Activated B cell treated with CpG ODN at 0.5 μM for 24 hours (primary cell): ENCODE data around the gene ECSIT. TPM values are rescaled to one million over a fixed set of nuclear protein-coding genes. Genes with fewer than 3 reads are reported as not detected.

Source experiments
- ATAC-seq: fragments of 200-7000 bp; cut with Tn5 transposase; one replicate; pipeline ENCODE4 v1.10.0; 2021; ENCODE audit warnings: low read depth, mild to moderate bottlenecking, moderate library complexity
- CTCF ChIA-PET: fragments of 350-600 bp; sonication (Branson Sonifier 250); formaldehyde crosslinking; loops from one replicate; lab custom pipeline; 2021; ENCODE audit warnings: antibody characterized with exemption; lab: Charles Lee
- POLR2A ChIA-PET: fragments of 350-600 bp; sonication (Branson Sonifier 250); formaldehyde crosslinking; loops from one replicate; lab custom pipeline; 2021; ENCODE audit warnings: antibody characterized with exemption; lab: Charles Lee
- DNase-seq: peaks from one replicate; pipeline ENCODE4 v3.0.0; 2022
- H3K27ac Mint-ChIP-seq: one replicate; pipeline ENCODE4 v1.8.0; 2020; ENCODE audit warnings: mixed read lengths
- H3K27me3 Mint-ChIP-seq: one replicate; pipeline ENCODE4 v1.8.0; 2021; ENCODE audit warnings: mixed read lengths
- H3K36me3 Mint-ChIP-seq: one replicate; pipeline ENCODE4 v1.8.0; 2021; ENCODE audit warnings: low read depth, mixed read lengths
- H3K4me1 Mint-ChIP-seq: one replicate; pipeline ENCODE4 v1.8.0; 2021; ENCODE audit warnings: mixed read lengths
- H3K4me3 Mint-ChIP-seq: one replicate; pipeline ENCODE4 v1.8.0; 2020; ENCODE audit warnings: mild to moderate bottlenecking, mixed read lengths
- H3K9me3 Mint-ChIP-seq: one replicate; pipeline ENCODE4 v1.8.0; 2020; ENCODE audit warnings: mixed read lengths
- intact Hi-C: fragments of 100-400 bp; cut with micrococcal nuclease; formaldehyde crosslinking; loops from one replicate; pipeline ENCODE4 v1.15.1; 2024
- total RNA-seq: library from RNA; stranded (reverse); gene quantifications from 2 replicates; pipeline ENCODE4 v1.2.3, GENCODE V29; 2022
- TF ChIP-seq, protein P1 (sequence below): fragments of 200-600 bp; IDR thresholded peaks from one replicate; pipeline ENCODE4 v1.8.0; 2022; ENCODE audit warnings: antibody characterized with exemption, mild to moderate bottlenecking

The ECSIT gene
- total RNA-seq, 1 donor from 2014 or later = 54.2 TPM

- Mint-ChIP-seq H3K4me1 (peaks cover 2% of the 10 kb centered on the region), H3K36me3 (peaks cover 30% of the 10 kb centered on the region), H3K9me3 (no peaks in the 10 kb centered on the region), H3K27ac (no peak overlapping the region), H3K4me3 (no peak overlapping the region), H3K27me3 (no peaks in the 10 kb centered on the region)
- CTCF ChIA-PET = no interaction called here
- intact Hi-C loops = no loop called here
- DNase-seq (no peak), ATAC-seq (no peak)
- POLR2A ChIA-PET = interaction anchor here (0.5 kb wide), 1 partner anchor 80 kb away, joined by 5 read pairs; no protein-coding TSS in a partner anchor
- TF ChIP-seq, protein P1, sequence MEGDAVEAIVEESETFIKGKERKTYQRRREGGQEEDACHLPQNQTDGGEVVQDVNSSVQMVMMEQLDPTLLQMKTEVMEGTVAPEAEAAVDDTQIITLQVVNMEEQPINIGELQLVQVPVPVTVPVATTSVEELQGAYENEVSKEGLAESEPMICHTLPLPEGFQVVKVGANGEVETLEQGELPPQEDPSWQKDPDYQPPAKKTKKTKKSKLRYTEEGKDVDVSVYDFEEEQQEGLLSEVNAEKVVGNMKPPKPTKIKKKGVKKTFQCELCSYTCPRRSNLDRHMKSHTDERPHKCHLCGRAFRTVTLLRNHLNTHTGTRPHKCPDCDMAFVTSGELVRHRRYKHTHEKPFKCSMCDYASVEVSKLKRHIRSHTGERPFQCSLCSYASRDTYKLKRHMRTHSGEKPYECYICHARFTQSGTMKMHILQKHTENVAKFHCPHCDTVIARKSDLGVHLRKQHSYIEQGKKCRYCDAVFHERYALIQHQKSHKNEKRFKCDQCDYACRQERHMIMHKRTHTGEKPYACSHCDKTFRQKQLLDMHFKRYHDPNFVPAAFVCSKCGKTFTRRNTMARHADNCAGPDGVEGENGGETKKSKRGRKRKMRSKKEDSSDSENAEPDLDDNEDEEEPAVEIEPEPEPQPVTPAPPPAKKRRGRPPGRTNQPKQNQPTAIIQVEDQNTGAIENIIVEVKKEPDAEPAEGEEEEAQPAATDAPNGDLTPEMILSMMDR = no peak
Observed at GRCh38 chr19:11489378-11489777, 39.6 kb downstream of the ECSIT start.

- ATAC-seq = no peak
- TF ChIP-seq, protein P1 = no peak
- peaks cover 10% of the 10 kb centered on the region for H3K4me1 Mint-ChIP-seq
- intact Hi-C loops = no loop called here
- ChIA-PET CTCF (no interaction called here), POLR2A (no interaction called here)
- H3K9me3 Mint-ChIP-seq = no peaks in the 10 kb centered on the region
- H3K27me3 Mint-ChIP-seq = peaks cover 5% of the 10 kb centered on the region
- no peak overlapping the region for H3K4me3 Mint-ChIP-seq
- DNase-seq = no peak
- no peak overlapping the region for H3K27ac Mint-ChIP-seq
- peaks cover 30% of the 10 kb centered on the region for H3K36me3 Mint-ChIP-seq
Observed at GRCh38 chr19:11486661-11487503, 42.1 kb downstream of the ECSIT start.

DNA sequence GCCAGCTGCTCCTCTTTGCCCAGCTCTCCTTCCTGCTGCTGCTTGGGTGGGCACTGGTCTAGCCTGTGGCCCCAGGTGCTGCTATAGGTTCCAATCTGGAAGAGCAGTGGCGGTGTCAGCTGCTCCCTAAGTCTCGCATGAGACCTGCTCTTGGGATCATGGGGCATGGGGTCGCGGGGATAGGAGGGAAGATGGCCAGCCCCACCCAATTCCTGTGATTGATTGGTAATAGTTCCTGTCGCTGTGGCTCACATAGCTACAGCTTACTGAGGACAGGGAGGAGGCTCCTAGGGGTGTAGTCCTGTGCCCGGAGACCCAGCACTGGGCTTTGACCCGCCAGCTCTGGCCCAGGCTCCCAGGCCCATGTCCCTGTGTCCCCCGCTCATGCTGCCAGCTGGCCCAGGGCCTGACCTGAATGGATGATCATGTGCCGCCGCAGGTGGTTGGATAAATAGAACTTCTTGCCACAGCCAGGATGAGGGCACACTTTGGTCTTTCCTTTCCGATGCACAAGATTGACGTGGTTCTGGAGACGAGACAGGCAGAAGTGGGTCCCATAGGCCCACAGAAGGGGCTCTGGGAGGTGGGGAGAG, 43.6 kb downstream of the ECSIT start:
- ATAC-seq = no peak
- POLR2A ChIA-PET = no interaction called here
- peaks cover 13% of the 10 kb centered on the region for H3K27me3 Mint-ChIP-seq
- H3K9me3 Mint-ChIP-seq = no peaks in the 10 kb centered on the region
- H3K4me1 Mint-ChIP-seq = peaks cover 19% of the 10 kb centered on the region
- peaks cover 19% of the 10 kb centered on the region for H3K36me3 Mint-ChIP-seq
- H3K4me3 Mint-ChIP-seq = no peak overlapping the region
- DNase-seq = no peak
- no peak overlapping the region for H3K27ac Mint-ChIP-seq
- CTCF ChIA-PET = interaction anchor here (0.7 to 0.8 kb wide), 2 partner anchors 104 kb away, joined by 3 to 4 read pairs; no protein-coding TSS in a partner anchor
- TF ChIP-seq, protein P1 = no peak
- intact Hi-C loops = no loop called here

GRCh38 chr19:11483366-11484111, 45.4 kb downstream of the ECSIT start:
- ChIA-PET POLR2A (interaction anchor here (0.6 to 2.8 kb wide), 3 partner anchors 102 to 1091 kb away, joined by 12 to 21 read pairs (median 13); partner anchors contain the start of gene SWSAP1), CTCF (interaction anchor here (1.2 to 3.1 kb wide), 9 partner anchors 61 to 448 kb away, joined by 4 to 27 read pairs (median 8); partner anchors contain the start of genes EPOR, SWSAP1 and TSPAN16)
- Mint-ChIP-seq H3K4me3 (no peak overlapping the region), H3K27ac (no peak overlapping the region), H3K9me3 (no peaks in the 10 kb centered on the region), H3K36me3 (peaks cover 11% of the 10 kb centered on the region), H3K27me3 (peaks cover 19% of the 10 kb centered on the region), H3K4me1 (peaks cover 27% of the 10 kb centered on the region)
- TF ChIP-seq, protein P1 = no peak
- intact Hi-C loops = loop anchor here (5.0 kb wide), 2 partner anchors 346 to 446 kb away; no protein-coding TSS in a partner anchor
- DNase-seq (no peak), ATAC-seq (no peak)
